Erythroblast (primary cell): ENCODE measurements around the gene CGB2.

ENCODE experiments used
- GATA1 ChIP-seq: IDR thresholded peaks from 2 replicates; pipeline ENCODE4 v1.6.1; 2011; ENCODE audit warnings: low read depth, mild to moderate bottlenecking, control low read depth, low read length, moderate library complexity
- POLR2A ChIP-seq: IDR thresholded peaks from 2 replicates; pipeline ENCODE4 v1.6.1; 2011; ENCODE audit warnings: mild to moderate bottlenecking, low read length

DNA sequence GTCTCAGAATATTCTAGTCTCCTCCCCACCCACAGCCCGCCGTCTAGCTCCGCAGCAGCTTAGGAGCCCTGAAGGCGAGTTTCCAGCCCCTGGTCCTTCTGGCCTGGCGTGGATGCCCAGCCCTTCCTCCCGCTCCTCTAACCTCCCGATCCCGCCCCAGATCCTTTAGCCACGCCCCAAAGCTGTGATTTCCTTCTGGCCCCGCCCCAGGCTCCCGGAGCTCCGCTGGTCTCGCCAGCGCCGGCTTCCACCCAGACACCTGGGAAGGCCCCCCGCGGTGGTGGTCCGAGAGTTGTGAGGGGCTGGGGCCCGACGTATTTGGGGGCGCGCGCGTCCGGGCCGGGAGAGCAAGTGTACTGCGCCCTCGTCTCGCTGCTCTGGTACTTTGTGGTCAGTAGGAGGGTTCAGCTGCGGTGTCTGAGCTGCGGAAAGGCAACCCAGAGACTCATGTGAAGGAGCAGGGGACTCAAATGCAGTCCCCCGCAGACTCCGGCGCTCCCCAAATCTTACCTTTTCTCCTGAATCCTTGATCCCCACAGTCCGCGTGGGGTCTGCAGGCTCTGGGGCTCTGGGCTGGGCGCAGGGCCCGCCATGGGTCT lies 26.0 kb downstream of the CGB2 start, which contains the start of gene CGB7:
- no peak for TF ChIP-seq POLR2A
- TF ChIP-seq GATA1 = no peak
